ENCODE results near the gene HOXD8. TPM values are rescaled to one million over a fixed set of nuclear protein-coding genes. Genes with fewer than 3 reads are reported as not detected.

Gene HOXD8
- total and polyA plus RNA-seq, 9 of the 15 experiments (the other 6 are each of a cell fraction or from before 2014, with no cell fraction given) = 0.04 to 0.15 TPM; not detected in 7

DNA sequence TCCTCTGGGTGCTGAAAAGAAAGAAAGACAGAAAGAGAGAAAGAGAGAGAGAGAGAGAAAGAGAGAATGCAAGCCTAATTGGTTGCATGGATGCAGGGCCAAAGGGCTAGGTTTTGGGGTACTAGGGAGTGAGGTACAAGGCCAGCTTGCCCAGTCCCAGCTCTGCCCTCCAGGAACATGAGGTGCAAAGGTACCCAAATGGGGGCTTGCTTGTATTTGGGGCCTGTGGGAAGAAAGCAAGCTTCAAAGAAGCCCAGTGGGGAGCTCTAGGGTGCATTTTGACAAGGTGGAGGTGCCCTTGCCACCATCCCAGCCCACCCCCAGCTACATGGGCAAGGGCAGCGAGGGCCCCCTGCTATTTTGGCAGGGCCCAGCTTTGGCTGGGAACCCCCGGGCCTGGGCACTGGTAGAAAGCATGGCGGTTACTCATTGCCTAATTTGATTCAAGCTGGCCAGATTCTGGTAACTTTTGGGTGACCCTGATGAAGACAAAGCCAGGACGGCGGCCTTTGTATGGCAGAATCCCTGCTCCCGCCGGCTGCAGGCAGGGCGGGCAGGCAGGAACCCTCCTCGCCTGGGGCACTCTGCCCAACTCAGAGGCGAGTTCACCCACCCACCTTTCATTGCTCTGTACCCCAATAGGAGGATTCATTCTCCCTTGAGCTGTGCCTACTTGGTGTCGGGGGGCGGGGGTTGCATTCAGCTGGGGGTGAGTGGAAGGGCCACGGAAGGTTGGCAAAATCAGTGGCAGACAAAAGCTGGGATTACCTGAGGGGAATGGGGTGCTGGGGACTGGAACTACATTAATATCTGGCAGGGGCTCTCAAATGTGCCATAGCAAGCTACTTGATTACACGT is 21.3 kb downstream of the HOXD8 start (continued):
- TF ChIP-seq, protein P1, sequence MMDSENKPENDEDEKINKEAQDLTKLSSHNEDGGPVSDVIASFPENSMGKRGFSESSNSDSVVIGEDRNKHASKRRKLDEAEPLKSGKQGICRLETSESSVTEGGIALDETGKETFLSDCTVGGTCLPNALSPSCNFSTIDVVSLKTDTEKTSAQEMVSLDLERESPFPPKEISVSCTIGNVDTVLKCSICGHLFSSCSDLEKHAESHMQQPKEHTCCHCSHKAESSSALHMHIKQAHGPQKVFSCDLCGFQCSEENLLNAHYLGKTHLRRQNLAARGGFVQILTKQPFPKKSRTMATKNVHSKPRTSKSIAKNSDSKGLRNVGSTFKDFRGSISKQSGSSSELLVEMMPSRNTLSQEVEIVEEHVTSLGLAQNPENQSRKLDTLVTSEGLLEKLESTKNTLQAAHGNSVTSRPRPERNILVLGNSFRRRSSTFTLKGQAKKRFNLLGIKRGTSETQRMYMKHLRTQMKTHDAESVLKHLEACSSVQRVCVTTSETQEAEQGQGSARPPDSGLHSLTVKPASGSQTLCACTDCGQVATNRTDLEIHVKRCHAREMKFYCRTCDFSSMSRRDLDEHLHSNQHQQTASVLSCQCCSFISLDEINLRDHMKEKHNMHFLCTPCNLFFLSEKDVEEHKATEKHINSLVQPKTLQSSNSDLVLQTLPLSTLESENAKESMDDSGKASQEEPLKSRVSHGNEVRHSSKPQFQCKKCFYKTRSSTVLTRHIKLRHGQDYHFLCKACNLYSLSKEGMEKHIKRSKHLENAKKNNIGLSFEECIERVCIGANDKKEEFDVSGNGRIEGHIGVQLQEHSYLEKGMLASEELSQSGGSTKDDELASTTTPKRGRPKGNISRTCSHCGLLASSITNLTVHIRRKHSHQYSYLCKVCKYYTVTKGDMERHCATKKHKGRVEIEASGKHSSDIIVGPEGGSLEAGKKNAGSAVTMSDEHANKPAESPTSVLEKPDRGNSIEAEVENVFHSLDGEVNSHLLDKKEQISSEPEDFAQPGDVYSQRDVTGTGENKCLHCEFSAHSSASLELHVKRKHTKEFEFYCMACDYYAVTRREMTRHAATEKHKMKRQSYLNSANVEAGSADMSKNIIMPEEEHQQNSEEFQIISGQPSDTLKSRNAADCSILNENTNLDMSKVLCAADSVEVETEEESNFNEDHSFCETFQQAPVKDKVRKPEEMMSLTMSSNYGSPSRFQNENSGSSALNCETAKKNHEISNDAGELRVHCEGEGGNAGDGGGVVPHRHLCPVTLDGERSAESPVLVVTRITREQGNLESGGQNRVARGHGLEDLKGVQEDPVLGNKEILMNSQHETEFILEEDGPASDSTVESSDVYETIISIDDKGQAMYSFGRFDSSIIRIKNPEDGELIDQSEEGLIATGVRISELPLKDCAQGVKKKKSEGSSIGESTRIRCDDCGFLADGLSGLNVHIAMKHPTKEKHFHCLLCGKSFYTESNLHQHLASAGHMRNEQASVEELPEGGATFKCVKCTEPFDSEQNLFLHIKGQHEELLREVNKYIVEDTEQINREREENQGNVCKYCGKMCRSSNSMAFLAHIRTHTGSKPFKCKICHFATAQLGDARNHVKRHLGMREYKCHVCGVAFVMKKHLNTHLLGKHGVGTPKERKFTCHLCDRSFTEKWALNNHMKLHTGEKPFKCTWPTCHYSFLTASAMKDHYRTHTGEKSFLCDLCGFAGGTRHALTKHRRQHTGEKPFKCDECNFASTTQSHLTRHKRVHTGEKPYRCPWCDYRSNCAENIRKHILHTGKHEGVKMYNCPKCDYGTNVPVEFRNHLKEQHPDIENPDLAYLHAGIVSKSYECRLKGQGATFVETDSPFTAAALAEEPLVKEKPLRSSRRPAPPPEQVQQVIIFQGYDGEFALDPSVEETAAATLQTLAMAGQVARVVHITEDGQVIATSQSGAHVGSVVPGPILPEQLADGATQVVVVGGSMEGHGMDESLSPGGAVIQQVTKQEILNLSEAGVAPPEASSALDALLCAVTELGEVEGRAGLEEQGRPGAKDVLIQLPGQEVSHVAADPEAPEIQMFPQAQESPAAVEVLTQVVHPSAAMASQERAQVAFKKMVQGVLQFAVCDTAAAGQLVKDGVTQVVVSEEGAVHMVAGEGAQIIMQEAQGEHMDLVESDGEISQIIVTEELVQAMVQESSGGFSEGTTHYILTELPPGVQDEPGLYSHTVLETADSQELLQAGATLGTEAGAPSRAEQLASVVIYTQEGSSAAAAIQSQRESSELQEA (IDR thresholded peaks at IDR 0.05; ENCODE audit: low read depth) = no peak
- no peak for TF ChIP-seq KDM2B (CRISPR knock-in tag; IDR thresholded peaks at IDR 0.05)

Measured in K562 (cell line).